NCI-H446 treated with DMSO at 0.1 percent for 48 hours (cell line): ENCODE measurements around the gene AQP4.

ENCODE experiments used
- DNase-seq: peaks from one replicate; lab custom pipeline; 2025; lab: John Stamatoyannopoulos, UW

AQP4 gene

DNA sequence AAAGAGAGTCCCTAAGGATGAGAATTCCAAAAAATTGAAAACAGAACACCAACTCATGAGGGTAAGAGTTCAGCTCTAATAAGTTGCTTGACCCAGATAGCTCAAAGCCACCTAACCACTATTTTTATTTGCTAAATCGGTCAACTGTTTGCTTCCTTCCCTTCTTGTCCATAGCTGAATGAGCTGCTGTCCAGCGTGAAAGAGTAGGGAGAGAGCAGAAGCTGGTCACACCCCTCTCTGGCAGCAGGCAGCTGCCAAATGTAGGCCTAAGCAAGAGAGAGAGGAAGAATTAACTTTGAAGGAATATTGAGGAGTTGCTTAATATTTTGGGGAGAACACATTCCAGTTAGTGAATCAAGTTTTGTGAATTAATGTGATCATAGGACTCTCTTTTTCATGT lies 25.9 kb downstream of the AQP4 start:
- DNase-seq = no peak

DNA sequence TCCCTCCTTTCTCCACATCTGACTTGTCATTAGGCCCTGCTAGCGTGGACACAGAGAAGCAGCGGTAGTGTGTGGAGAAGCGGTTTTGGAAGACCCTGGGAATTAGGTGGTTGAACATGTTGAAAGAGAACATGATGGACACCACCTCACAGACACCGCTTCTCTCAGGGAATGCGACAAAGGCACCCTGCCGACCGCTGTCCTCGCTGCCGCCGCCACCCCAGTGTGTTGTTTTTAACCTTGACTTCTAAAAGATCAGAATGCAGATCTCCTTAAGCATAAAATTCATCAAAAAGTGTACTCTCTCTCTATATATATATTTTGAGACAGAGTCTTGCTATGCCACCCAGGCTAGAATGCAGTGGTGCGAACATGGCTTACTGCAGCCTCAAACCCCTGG lies 33.2 kb downstream of the AQP4 start:
- DNase-seq = no peak

DNA sequence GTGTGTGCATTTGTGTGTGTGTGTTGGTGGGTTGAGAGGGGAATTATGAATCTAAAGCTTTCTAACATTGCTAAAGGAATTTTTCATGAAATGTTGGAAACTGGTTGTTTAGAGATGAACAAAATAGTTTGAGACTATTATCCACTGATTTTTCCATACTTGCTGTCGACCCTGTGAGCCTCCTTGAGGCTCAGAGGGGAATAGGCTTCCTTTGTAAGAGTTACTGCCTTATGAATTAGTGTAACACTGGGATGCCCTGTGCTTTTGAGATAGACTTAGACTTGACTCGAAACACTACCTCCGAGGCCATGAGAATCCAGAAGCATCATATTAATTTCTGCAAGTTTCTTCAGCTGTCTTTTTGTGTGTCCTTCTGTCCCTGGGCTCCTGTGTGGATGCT lies 37.9 kb downstream of the AQP4 start:
- no peak for DNase-seq

DNA sequence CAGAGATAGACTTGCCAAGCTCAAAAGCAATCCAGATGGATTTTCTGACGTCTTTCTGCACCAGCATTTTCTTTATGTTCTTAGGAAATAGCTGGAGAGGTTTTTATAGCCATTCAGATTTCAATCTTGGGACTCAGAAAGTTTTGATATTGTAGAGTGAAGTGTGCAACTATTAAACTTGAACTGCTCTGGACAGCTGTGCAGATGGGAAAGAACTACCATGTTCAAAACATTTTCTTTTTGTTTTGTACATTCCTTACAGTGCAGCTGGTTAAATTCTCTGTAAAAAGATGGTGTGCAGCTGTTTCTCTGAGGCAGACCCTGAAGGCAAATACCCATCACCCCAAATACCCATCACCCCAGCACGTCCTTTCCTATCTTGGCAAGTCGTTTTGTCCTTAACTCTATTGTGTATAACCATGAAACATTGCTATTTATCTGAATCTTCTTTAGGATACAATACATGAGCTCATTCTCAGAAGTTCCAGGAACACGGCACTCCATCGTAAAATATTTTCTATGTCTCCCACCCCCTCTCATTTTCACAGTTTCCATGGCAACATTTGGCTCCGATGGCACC lies 38.8 kb downstream of the AQP4 start:
- DNase-seq = no peak

DNA sequence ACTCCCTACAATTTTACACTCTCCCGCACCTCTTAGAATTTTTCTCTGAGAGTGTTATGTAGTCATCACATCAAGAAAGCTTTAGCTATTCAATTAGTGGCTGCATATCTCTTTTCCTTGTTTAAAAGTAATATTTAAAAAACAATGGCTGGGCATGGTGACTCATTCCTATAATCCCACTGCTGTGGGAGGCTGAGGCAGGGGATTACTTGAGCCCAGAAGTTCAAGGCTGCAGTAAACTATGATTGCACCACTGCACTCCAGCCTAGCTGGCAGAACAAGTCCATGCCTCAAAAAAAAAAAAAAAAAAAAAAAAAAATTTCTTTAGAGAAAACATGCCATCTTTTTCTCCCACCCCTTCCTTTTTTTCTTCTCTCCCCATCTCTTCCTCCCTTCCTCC lies 44.3 kb downstream of the AQP4 start:
- no peak for DNase-seq

DNA sequence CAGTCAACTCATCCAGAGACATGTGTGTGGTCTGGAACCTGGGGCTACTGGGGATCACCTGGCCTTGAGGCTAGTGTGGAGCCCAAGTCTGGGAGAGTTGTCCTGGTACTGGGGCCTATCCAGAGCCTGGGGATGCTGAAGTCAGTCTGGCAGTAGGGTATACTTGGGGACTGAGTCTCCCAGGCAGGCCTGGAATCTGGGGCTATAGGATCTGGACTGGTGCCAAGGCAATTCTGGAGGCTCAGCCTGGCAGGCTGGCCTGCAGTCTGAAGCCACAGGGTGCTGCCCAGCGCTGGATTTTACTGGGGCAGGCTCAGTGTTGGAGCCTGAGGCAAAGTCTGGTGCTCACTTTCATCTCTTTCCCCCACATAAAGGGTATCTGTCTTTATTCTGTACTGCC lies 46.5 kb downstream of the AQP4 start:
- no peak for DNase-seq

DNA sequence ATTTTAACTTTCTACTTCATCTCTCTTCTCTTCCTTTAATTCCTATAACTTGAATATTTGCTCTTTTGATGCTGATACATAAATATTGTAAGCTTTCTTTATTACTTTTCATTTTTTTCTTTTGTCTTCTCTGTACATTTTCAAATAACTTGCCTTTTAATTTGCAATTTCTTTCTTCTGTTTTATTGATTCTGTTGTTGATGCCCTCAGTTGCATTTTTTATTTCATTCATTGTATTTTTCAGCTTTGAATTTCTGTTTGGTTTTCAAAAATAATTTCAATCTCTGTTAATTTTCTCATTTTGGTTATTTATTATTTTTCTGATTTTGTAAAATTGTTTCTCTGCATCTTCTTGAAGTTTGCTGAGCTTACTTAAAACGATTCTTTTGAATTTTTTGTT lies 47.0 kb downstream of the AQP4 start:
- no peak for DNase-seq

DNA sequence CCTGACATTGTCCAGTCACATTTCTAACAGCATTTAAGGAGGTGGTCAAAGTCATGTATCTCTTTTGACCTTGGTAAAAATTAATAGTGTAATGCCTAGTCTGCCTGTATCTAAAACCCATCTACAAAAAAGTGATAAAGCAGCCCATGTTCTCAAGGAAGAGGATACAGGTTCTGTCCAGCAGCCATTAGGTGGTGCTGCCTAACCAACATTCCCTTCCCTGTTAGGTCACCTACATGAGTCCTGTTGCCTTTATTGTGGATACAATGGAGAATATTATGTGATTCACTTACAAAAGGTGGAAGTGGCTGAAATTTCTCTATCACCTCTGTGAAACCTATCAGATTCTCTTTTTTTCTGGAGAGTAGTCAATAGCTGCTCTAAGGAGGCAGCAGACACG lies 52.5 kb downstream of the AQP4 start:
- no peak for DNase-seq

DNA sequence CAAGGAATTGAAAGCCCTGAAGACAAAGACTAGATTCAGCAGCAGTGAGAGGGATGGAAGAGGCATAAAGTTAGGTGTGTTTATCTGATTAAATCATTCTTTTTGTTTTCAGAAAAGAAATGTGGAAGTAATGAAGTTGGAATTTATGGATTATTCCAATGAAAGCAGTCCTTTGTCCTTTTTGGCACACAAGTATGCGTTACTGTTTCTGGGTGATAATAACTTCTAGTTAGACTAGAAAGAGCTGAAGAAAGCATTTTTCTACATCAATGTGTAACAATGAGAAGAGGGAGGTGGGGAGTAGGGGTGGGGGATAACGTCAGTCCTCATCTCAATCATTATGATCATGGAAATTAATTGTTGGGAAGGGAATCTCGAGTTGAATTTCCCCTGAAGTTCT lies 53.0 kb downstream of the AQP4 start:
- no peak for DNase-seq

DNA sequence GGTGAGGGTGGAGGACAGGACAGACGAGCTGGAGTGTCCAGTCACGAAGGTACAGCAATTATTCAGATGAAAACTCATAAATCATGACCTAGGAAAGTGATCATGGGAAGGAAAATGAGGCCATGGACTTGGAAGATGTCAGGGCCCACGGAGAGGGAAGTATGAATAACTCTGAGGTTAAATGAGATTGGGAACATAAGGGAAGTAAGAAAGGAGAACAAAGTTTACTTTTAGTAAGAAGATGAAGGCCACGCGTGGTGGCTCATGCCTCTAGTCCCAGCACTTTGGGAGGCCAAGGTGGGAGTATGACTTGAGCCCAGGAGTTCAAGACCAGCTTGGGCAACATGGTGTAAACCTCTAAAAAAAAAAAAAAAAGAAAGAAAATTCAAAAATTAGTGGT lies 56.2 kb downstream of the AQP4 start:
- no peak for DNase-seq

DNA sequence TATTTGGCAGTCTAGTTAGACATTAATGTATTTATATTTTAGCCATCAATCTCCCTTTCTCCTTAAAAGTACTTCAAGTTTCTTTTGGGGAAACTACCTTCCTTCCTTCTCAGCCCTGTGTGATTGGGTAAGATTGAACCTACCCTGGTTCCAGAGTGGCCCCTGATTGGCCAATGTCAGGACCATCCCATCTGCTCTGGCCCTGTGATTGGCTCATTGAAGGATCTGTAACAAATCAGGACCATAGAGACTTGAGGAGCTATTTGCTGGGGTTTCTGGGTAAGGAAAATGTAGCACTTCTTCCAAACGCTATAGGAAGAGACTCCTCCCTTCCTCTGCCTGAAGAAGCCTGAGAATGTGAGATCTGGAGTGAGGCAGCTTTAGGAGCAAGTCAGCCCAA lies 59.3 kb downstream of the AQP4 start:
- DNase-seq = no peak

DNA sequence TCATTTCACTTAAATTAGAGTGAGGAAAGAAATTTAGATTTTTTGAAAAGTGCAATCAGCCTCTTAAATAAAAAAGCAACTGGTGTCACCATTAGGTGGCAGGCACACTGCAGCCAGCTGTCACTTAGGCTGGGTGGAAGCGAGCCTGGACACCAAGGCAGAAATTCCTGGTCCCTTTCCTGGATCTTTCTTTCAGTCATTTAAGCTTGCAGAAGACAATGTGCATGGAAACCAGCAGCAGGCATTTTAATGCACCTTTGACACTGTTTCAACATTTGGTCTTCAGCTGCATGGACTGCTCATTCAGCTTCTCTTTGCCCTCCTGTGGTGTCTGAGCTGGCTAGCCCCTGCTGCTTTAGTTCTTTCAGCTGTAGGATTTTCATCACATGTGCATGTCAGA lies 61.0 kb downstream of the AQP4 start:
- no peak for DNase-seq

DNA sequence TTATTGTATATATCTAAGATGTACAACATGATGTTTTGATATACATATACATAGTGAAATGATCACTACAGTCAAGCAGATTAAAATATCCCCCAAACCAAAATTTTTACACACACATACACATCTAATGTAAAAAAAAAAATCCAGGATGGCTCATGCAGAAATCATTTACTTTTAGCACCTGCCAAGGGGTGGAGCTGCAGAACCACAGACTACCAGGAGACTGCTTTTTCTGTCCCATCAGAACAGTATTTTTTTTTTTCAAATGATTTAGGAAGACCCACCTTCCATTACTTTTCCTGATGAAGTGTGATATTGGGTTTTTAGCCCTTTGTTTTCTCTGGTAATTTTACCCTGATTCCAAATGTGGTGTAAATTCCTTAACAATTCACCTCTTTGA lies 61.9 kb downstream of the AQP4 start:
- no peak for DNase-seq

DNA sequence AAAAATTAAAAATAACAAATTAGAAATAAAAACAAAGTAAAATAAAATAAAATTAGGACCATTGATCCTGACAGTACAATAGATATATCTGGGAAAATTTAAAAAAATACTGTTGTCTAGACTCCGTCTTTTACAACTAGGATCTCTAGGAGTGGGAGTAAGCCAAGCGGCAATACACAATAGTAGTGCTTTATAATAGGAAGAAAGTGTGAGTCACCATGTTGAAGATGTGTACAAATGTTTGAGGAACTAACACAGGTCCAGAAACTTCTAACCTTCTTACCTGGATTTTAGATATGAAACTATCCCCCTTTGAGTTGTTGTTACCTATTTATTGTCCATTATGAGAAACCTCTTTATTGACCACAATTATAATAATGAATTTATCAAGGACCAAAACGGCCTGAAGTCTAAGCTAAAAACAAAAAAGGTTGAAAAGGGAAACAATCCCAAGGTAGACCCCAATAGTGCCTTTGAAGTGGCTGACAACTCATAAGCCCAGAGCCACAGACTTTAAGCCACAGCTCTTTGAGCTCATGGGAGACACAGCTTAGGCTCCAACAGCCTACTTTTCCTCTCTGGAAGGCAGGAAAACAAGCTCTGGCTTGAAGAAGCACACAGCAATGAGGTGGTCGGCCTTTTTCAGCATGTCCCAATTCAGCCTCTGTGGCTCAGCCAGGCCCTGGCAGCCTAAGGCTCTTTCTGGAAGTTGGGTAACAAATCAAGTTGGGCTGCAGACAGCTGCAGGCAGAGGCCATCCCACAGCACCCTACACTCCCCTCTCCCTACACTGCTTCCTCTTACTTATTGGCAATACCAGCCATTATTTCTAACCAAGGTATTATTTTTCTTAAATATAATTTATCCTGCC lies 62.9 kb downstream of the AQP4 start:
- DNase-seq = no peak
